ENCODE measurements around the gene DUSP16.
A peak's percentile ranks its signal among the peaks of the same experiment; 100 is the strongest.
"Not testable (repeated sequence)": the region's sequence is repeated elsewhere in the genome, so short reads cannot be mapped to it uniquely, and the experiment has no call there.

DUSP16 gene

GRCh38 chr12:12474931-12475795 is 87.5 kb downstream of the DUSP16 start:
- DNase-seq = peak; percentile 13
- TF ChIP-seq CTCF (IDR thresholded peaks at IDR 0.05; ENCODE audit: low read depth, low read length, missing control alignments) = no peak
- Histone ChIP-seq H3K27ac (no peak overlapping the region), H3K27me3 (replicated peaks) (no peaks in the 10 kb centered on the region), H3K36me3 (replicated peaks) (peaks cover 11% of the 10 kb centered on the region), H3K4me3 (ENCODE audit: low read depth, low read length) (no peak overlapping the region)
- in situ Hi-C loops (cut with HindIII; ENCODE audit: low pct_ligation_motif_present, low sequenced_read_pairs) = no loop called here

GRCh38 chr12:12474471-12474928 is 88.2 kb downstream of the DUSP16 start:
- no peak overlapping the region for H3K27ac ChIP-seq
- H3K36me3 ChIP-seq (replicated peaks) = peaks cover 9% of the 10 kb centered on the region
- in situ Hi-C loops (cut with HindIII; ENCODE audit: low pct_ligation_motif_present, low sequenced_read_pairs) = no loop called here
- no peak for TF ChIP-seq CTCF (IDR thresholded peaks at IDR 0.05; ENCODE audit: low read depth, low read length, missing control alignments)
- H3K4me3 ChIP-seq (ENCODE audit: low read depth, low read length) = no peak overlapping the region
- DNase-seq = no peak
- no peaks in the 10 kb centered on the region for H3K27me3 ChIP-seq (replicated peaks)

GRCh38 chr12:12473223-12473622 is 89.4 kb downstream of the DUSP16 start:
- Histone ChIP-seq H3K36me3 (replicated peaks) (peaks cover 9% of the 10 kb centered on the region), H3K4me3 (ENCODE audit: low read depth, low read length) (no peak overlapping the region), H3K27me3 (replicated peaks) (no peaks in the 10 kb centered on the region), H3K27ac (no peak overlapping the region)
- no peak for TF ChIP-seq CTCF (IDR thresholded peaks at IDR 0.05; ENCODE audit: low read depth, low read length, missing control alignments)
- in situ Hi-C loops (cut with HindIII; ENCODE audit: low pct_ligation_motif_present, low sequenced_read_pairs) = no loop called here
- no peak for DNase-seq

GRCh38 chr12:12471982-12472961 is 90.4 kb downstream of the DUSP16 start:
- DNase-seq, H3K27ac ChIP-seq: not testable (repeated sequence)

GRCh38 chr12:12470751-12471306 is 91.8 kb downstream of the DUSP16 start:
- in situ Hi-C loops (cut with HindIII; ENCODE audit: low pct_ligation_motif_present, low sequenced_read_pairs) = no loop called here
- no peak for DNase-seq
- Histone ChIP-seq H3K36me3 (replicated peaks) (peaks cover 3% of the 10 kb centered on the region), H3K27me3 (replicated peaks) (no peaks in the 10 kb centered on the region), H3K27ac (no peak overlapping the region), H3K4me3 (ENCODE audit: low read depth, low read length) (no peak overlapping the region)
- no peak for TF ChIP-seq CTCF (IDR thresholded peaks at IDR 0.05; ENCODE audit: low read depth, low read length, missing control alignments)

More at GRCh38 chr12:12471982-12472961, 90.4 kb downstream of the DUSP16 start:
- H3K36me3 ChIP-seq (replicated peaks); H3K4me3 ChIP-seq (ENCODE audit: low read depth, low read length); in situ Hi-C loops (cut with HindIII; ENCODE audit: low pct_ligation_motif_present, low sequenced_read_pairs); H3K27me3 ChIP-seq (replicated peaks): not testable (repeated sequence)
